GM12878 (cell line): Measurements from ENCODE around the gene TRIM38. TPM values are rescaled to one million over a fixed set of nuclear protein-coding genes. Genes with fewer than 3 reads are reported as not detected.

Source experiments
- ATAC-seq: fragments of 200-7000 bp; cut with Tn5 transposase; 3 replicates; pipeline ENCODE4 v1.9.1; 2020; ENCODE audit warnings: mild to moderate bottlenecking, moderate library complexity
- BruUV-seq: library from RNA; stranded (reverse); fragments of 400-500 nt; replicated peaks from 2 replicates; lab custom pipeline; 2021; lab: Mats Ljungman, UMichigan
- CTCF ChIA-PET: fragments of 300-600 bp; sonication (Branson Sonifier 250); formaldehyde crosslinking; extraction: SDS; loops from one replicate; lab custom pipeline; 2021; ENCODE audit warnings: inconsistent platforms; lab: Yijun Ruan, JAX
- POLR2A ChIA-PET: fragments of 350-600 bp; formaldehyde crosslinking; extraction: SDS; loops from one replicate; lab custom pipeline; 2021; ENCODE audit warnings: inconsistent platforms; lab: Charles Lee
- RAD21 ChIA-PET: fragments of 300-600 bp; sonication (Branson Sonifier 250); formaldehyde crosslinking; loops from one replicate; lab custom pipeline; 2023; ENCODE audit warnings: antibody characterized with exemption; ENCODE audit not compliant: unreplicated experiment; lab: Charles Lee
- SMC1A ChIA-PET: fragments of 300-600 bp; sonication (Branson Sonifier 250); formaldehyde crosslinking; loops from one replicate; lab custom pipeline; 2023; ENCODE audit not compliant: unreplicated experiment, uncharacterized antibody; lab: Charles Lee
- DNase-seq: peaks from one replicate; pipeline ENCODE4 v3.0.0-alpha.2; 2011; ENCODE audit warnings: low read depth, low spot score
- FAIRE-seq: peaks from 3 replicates; lab custom pipeline; 2011; peaks lifted over from hg19 to GRCh38; lab: Jason Lieb, UNC
- H2AFZ ChIP-seq: 2 replicates; pipeline ENCODE4 v1.6.0; 2011; ENCODE audit warnings: low read depth, low read length, control low read depth; ENCODE audit not compliant: control insufficient read depth
- H3K27ac ChIP-seq: 2 replicates; pipeline ENCODE4 v1.5.1; 2011; ENCODE audit warnings: control low read depth; ENCODE audit not compliant: control insufficient read depth, insufficient read depth
- H3K27me3 ChIP-seq, 2 experiments: replicated peaks in 1 of 2; 2 replicates each; pipeline versions ENCODE4 v1.6.0 to v1.6.1; 2011; ENCODE audit warnings: low read length in 1 of 2; ENCODE audit not compliant: control insufficient read depth in 2 of 2, insufficient read depth in 2 of 2
- H3K36me3 ChIP-seq, 2 experiments: 2 replicates each; pipeline ENCODE4 v1.5.1; 2011; ENCODE audit warnings: low read length in 1 of 2; ENCODE audit not compliant: control insufficient read depth in 2 of 2, insufficient read depth in 2 of 2
- H3K4me1 ChIP-seq: 2 replicates; pipeline ENCODE4 v1.6.1; 2011; ENCODE audit warnings: mild to moderate bottlenecking, low read length, moderate library complexity, mixed read lengths; ENCODE audit not compliant: control insufficient read depth, insufficient read depth
- H3K4me2 ChIP-seq: 2 replicates; pipeline ENCODE4 v1.6.0; 2011; ENCODE audit warnings: control low read depth; ENCODE audit not compliant: control insufficient read depth, insufficient read depth
- H3K4me3 ChIP-seq: fragments of 200-600 bp; sonication (generic); 2 replicates; pipeline ENCODE4 v1.5.1; 2016
- H3K79me2 ChIP-seq: 2 replicates; pipeline ENCODE4 v1.6.0; 2011; ENCODE audit warnings: low read length; ENCODE audit not compliant: control insufficient read depth, insufficient read depth
- H3K9ac ChIP-seq: 2 replicates; pipeline ENCODE4 v1.8.0; 2011; ENCODE audit warnings: low read length, control low read depth, mixed read lengths; ENCODE audit not compliant: control insufficient read depth, insufficient read depth
- H3K9me3 ChIP-seq: replicated peaks from 3 replicates; pipeline ENCODE4 v1.5.1; 2011; ENCODE audit warnings: mild to moderate bottlenecking, low read length; ENCODE audit not compliant: control insufficient read depth, insufficient read depth
- H4K20me1 ChIP-seq: 2 replicates; pipeline ENCODE4 v1.6.0; 2011; ENCODE audit not compliant: control insufficient read depth, insufficient read depth
- CBFB ChIP-seq: IDR thresholded peaks from 2 replicates; pipeline ENCODE4 v1.6.1; 2016; ENCODE audit warnings: antibody characterized with exemption, low read depth
- CEBPB ChIP-seq, 2 experiments: fragments of 150-350 bp in 1 of 2; IDR thresholded peaks; 2 replicates each; pipeline ENCODE4 v1.6.1; 2012 to 2014; ENCODE audit warnings: low read depth in 2 of 2, low read length in 2 of 2, borderline replicate concordance in 1 of 2, inconsistent platforms in 1 of 2
- CHD2 ChIP-seq: IDR thresholded peaks from 2 replicates; pipeline ENCODE4 v1.6.1; 2011; ENCODE audit warnings: low read depth, low read length, improper control_type of control experiment, borderline replicate concordance
- HDAC2 ChIP-seq: fragments of 200-600 bp; sonication (generic); IDR thresholded peaks from 2 replicates; pipeline ENCODE4 v1.6.1; 2017
- MAX ChIP-seq: IDR thresholded peaks from 2 replicates; pipeline ENCODE4 v1.6.1; 2012; ENCODE audit warnings: low read depth, low read length, improper control_type of control experiment
- MLLT1 ChIP-seq: fragments of 450-650 bp; IDR thresholded peaks from 2 replicates; pipeline ENCODE4 v1.6.1; 2016; ENCODE audit warnings: mild to moderate bottlenecking
- PRDM15 ChIP-seq: fragments of 450-650 bp; formaldehyde crosslinking; IDR thresholded peaks from 2 replicates; pipeline ENCODE4 v1.4.0; 2020; ENCODE audit warnings: mild to moderate bottlenecking, moderate library complexity
- RELA ChIP-seq: fragments of 450-650 bp; IDR thresholded peaks from 2 replicates; pipeline ENCODE4 v1.8.0; 2014; ENCODE audit warnings: borderline replicate concordance; ENCODE audit not compliant: partially characterized antibody
- SMC3 ChIP-seq: IDR thresholded peaks from 2 replicates; pipeline ENCODE4 v1.6.1; 2011; ENCODE audit warnings: low read length, improper control_type of control experiment, borderline replicate concordance
- ZSCAN29 ChIP-seq: fragments of 450-650 bp; IDR thresholded peaks from 2 replicates; pipeline ENCODE4 v1.6.1; 2017; ENCODE audit warnings: mild to moderate bottlenecking, moderate library complexity
- WGBS: methylation state at CpG from one replicate; pipeline ENCODE4 v1.1.6; 2016; ENCODE audit warnings: low lambda C conversion rate; ENCODE audit not compliant: insufficient replicate concordance, insufficient coverage; ENCODE audit errors: missing lambda C conversion rate; 5-methylcytosine and 5-hydroxymethylcytosine counted together
- in situ Hi-C: fragments of 300-500 bp; cut with MboI; formaldehyde crosslinking; loops from 9 replicates; pipeline ENCODE4 v1.14.3; 2018; ENCODE audit warnings: mixed read lengths
- intact Hi-C: fragments of 100-400 bp; cut with micrococcal nuclease; formaldehyde crosslinking; loops from one replicate; pipeline ENCODE4 v1.14.2; 2022; ENCODE audit not compliant: unreplicated experiment
- polyA plus RNA-seq, 11 experiments: library from polyadenylated mRNA; depleted of rRNA in 4 of 11; unstranded in 6 of 11; stranded (reverse) in 5 of 11; fragments of >200 nt; fragmentation: Nextera tagmentation in 4 of 11; fragmentation: Illumina TruSeq in 1 of 11; extraction: Ambion mirVana in 4 of 11; extraction: Trizol in 1 of 11; gene quantifications; 1 replicate in 1 of 11; 2 replicates in 10 of 11; pipeline versions ENCODE4 v1.2.1 to v1.2.3, GENCODE V29; 2011 to 2016; ENCODE audit warnings: inconsistent platforms in 2 of 11, missing spikeins in 2 of 11, low read depth in 1 of 11
- total RNA-seq, 4 experiments: library from RNA; depleted of rRNA in 3 of 4; stranded (reverse); fragments of >200 nt in 3 of 4; fragmentation: Illumina TruSeq in 1 of 4; extraction: Trizol in 1 of 4; gene quantifications; 2 replicates each; pipeline versions ENCODE4 v1.2.1 to v1.2.3, GENCODE V29; 2013 to 2021
- TF ChIP-seq, protein P1 (sequence below): fragments of 450-650 bp; IDR thresholded peaks from 2 replicates; pipeline ENCODE4 v1.6.1; 2017; ENCODE audit warnings: mild to moderate bottlenecking, moderate library complexity

TRIM38 gene
- total and polyA plus RNA-seq, 10 of the 15 experiments (the other 5 are each of a cell fraction or from before 2014, with no cell fraction given): 4.5 to 14.7 (median 11.1) TPM

- Histone ChIP-seq H3K4me3 (peak overlapping the region; percentile 63), H3K4me2 (peak overlapping the region; percentile 84), H3K36me3 (no peaks in the 10 kb centered on the region), H2AFZ (peak overlapping the region; percentile 34), H3K9me3 (no peaks in the 10 kb centered on the region), H4K20me1 (no peaks in the 10 kb centered on the region), H3K27me3 (no peaks in the 10 kb centered on the region), H3K4me1 (peaks cover 12% of the 10 kb centered on the region), H3K9ac (peak overlapping the region; percentile 73), H3K79me2 (no peaks in the 10 kb centered on the region), H3K27ac (peak overlapping the region; percentile 95)
- in situ Hi-C loops (no loop called here), intact Hi-C loops (loop anchor here (2.0 to 10.0 kb wide), 4 partner anchors 19 to 1867 kb away; partner anchors contain the start of gene RIPOR2)
- ChIA-PET RAD21 (interaction anchor here (0.6 to 2.8 kb wide), 19 partner anchors 16 to 134 kb away, joined by 3 to 17 read pairs (median 6); partner anchors contain the start of gene HFE), CTCF (interaction anchor here (0.6 to 12.3 kb wide), 20 partner anchors 8 to 163 kb away, joined by 3 to 117 read pairs (median 5); partner anchors contain the start of gene HFE), SMC1A (interaction anchor here (0.9 to 4.4 kb wide), 18 partner anchors 11 to 98 kb away, joined by 3 to 27 read pairs (median 6); partner anchors contain the start of gene TRIM38), POLR2A (interaction anchor here (0.6 to 9.8 kb wide), 25 partner anchors 8 to 1867 kb away, joined by 3 to 128 read pairs (median 3); a partner anchor contains a TSS)
- ATAC-seq (peak; percentile 53), DNase-seq (peak; percentile 89), FAIRE-seq (peak; percentile 57)
- no TSS peak for BruUV-seq
- WGBS: under 1% methylated on average over 23 of the region's 23 CpGs
- TF ChIP-seq MAX (0 out of 2 replicates have a peak, but pooled peaks have one; percentile 33), MLLT1 (no peak; the same call in none of the 2 replicates), CEBPB (IDR thresholded peaks at IDR 0.05; ENCODE audit: borderline replicate concordance in 1 of 2, low read depth in 2 of 2, low read length in 2 of 2) (0 out of 4 replicates have a peak, but pooled peaks of 1 of the 2 experiments have one; percentile 52), RELA (peak; percentile 52), SMC3 (peak; percentile 40; the same call in 1 of the 2 replicates), CHD2 (peak; percentile 24; the same call in 1 of the 2 replicates), ZSCAN29 (peak; percentile 50; the same call in 1 of the 2 replicates), PRDM15 (CRISPR knock-in tag) (peak; percentile 94), HDAC2 (no peak; the same call in 1 of the 2 replicates), CBFB (no peak)
- TF ChIP-seq, protein P1, sequence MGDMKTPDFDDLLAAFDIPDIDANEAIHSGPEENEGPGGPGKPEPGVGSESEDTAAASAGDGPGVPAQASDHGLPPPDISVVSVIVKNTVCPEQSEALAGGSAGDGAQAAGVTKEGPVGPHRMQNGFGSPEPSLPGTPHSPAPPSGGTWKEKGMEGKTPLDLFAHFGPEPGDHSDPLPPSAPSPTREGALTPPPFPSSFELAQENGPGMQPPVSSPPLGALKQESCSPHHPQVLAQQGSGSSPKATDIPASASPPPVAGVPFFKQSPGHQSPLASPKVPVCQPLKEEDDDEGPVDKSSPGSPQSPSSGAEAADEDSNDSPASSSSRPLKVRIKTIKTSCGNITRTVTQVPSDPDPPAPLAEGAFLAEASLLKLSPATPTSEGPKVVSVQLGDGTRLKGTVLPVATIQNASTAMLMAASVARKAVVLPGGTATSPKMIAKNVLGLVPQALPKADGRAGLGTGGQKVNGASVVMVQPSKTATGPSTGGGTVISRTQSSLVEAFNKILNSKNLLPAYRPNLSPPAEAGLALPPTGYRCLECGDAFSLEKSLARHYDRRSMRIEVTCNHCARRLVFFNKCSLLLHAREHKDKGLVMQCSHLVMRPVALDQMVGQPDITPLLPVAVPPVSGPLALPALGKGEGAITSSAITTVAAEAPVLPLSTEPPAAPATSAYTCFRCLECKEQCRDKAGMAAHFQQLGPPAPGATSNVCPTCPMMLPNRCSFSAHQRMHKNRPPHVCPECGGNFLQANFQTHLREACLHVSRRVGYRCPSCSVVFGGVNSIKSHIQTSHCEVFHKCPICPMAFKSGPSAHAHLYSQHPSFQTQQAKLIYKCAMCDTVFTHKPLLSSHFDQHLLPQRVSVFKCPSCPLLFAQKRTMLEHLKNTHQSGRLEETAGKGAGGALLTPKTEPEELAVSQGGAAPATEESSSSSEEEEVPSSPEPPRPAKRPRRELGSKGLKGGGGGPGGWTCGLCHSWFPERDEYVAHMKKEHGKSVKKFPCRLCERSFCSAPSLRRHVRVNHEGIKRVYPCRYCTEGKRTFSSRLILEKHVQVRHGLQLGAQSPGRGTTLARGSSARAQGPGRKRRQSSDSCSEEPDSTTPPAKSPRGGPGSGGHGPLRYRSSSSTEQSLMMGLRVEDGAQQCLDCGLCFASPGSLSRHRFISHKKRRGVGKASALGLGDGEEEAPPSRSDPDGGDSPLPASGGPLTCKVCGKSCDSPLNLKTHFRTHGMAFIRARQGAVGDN: peak; percentile 54
Measured at GRCh38 chr6:26025894-26026832, 63.6 kb downstream of the TRIM38 start.
